Activated effector memory CD4-positive, alpha-beta T cell treated with anti-CD3 and anti-CD28 coated beads, Interleukin-2, amount 50 U/mL, for 16 hours (primary cell): ENCODE measurements around the gene DCUN1D5.

ENCODE experiments used
- DNase-seq: peaks from one replicate; pipeline ENCODE4 v3.0.0-alpha.2; 2020

DCUN1D5 gene

GRCh38 chr11:103091801-103092524 lies at the start of gene DCUN1D5:
TSS of gene DCUN1D5 (minus strand) at chr11:103092160. CDS start at chr11:103091872, 288 bp downstream.
- peak; percentile 98 for DNase-seq

- DNase-seq = no peak
These were observed 33.5 kb upstream of the DCUN1D5 start for GRCh38 chr11:103125462-103125861.

- DNase-seq = no peak
These were observed 22.9 kb upstream of the DCUN1D5 start for GRCh38 chr11:103114836-103115235.

- DNase-seq = no peak
These were observed 20.4 kb upstream of the DCUN1D5 start for GRCh38 chr11:103112364-103112763.

GRCh38 chr11:103111400-103111799 lies 19.4 kb upstream of the DCUN1D5 start:
- DNase-seq = no peak

- DNase-seq = no peak
These were observed 18.4 kb upstream of the DCUN1D5 start for GRCh38 chr11:103110391-103110790.

- DNase-seq = no peak
These were observed 17.9 kb upstream of the DCUN1D5 start for GRCh38 chr11:103109818-103110388.

GRCh38 chr11:103108933-103109817 lies 17.2 kb upstream of the DCUN1D5 start, which contains the start of gene DYNC2H1:
TSS of gene DYNC2H1 (plus strand) at chr11:103109426. CDS start at chr11:103109575, 149 bp downstream.
- peak; percentile 95 for DNase-seq

- DNase-seq = no peak
These were observed 5.3 kb upstream of the DCUN1D5 start for GRCh38 chr11:103097279-103097678.

- DNase-seq = peak; percentile 78
These were observed 728 bp downstream of the DCUN1D5 start for GRCh38 chr11:103091064-103091800.

GRCh38 chr11:103086461-103086860 lies 5.5 kb downstream of the DCUN1D5 start:
- DNase-seq = no peak

GRCh38 chr11:103085758-103086365 lies 6.1 kb downstream of the DCUN1D5 start:
- DNase-seq = no peak

- no peak for DNase-seq
These were observed 12.1 kb downstream of the DCUN1D5 start for GRCh38 chr11:103079833-103080232.

GRCh38 chr11:103078710-103079109 lies 13.2 kb downstream of the DCUN1D5 start:
- DNase-seq = no peak

- no peak for DNase-seq
These were observed 14.4 kb downstream of the DCUN1D5 start for GRCh38 chr11:103077554-103077953.

GRCh38 chr11:103076361-103076760 lies 15.6 kb downstream of the DCUN1D5 start:
- DNase-seq = no peak

- DNase-seq = no peak
These were observed 21.0 kb downstream of the DCUN1D5 start for GRCh38 chr11:103071008-103071407.

GRCh38 chr11:103070142-103070541 lies 21.8 kb downstream of the DCUN1D5 start:
- no peak for DNase-seq

- no peak for DNase-seq
These were observed 22.6 kb downstream of the DCUN1D5 start for GRCh38 chr11:103069367-103069766.

GRCh38 chr11:103067118-103067517 lies 24.8 kb downstream of the DCUN1D5 start:
- no peak for DNase-seq

- no peak for DNase-seq
These were observed 30.3 kb downstream of the DCUN1D5 start for GRCh38 chr11:103061656-103062055.

GRCh38 chr11:103055221-103055890 lies 36.6 kb downstream of the DCUN1D5 start:
- no peak for DNase-seq
